Prostate gland (tissue), 2 donors: ENCODE results near the gene VPS54. TPM values are rescaled to one million over a fixed set of nuclear protein-coding genes. Genes with fewer than 3 reads are reported as not detected.

ENCODE experiments used
- DNase-seq: peaks from one replicate; pipeline ENCODE4 v3.0.0-alpha.2; 2019; ENCODE audit warnings: low spot score
- H3K27ac ChIP-seq, 2 donors: fragments of 200-600 bp; sonication (generic); 2 replicates each; pipeline ENCODE4 v1.5.1; 2017 to 2019
- H3K27me3 ChIP-seq: fragments of 200-600 bp; sonication (generic); replicated peaks from 2 replicates; pipeline ENCODE4 v1.5.1; 2019; ENCODE audit not compliant: insufficient read depth
- H3K36me3 ChIP-seq, 2 donors: fragments of 200-600 bp; sonication (generic); 1 replicate in 1 of 2; 2 replicates in 1 of 2; pipeline versions ENCODE4 v1.5.1 to v1.8.1; 2017 to 2019
- H3K4me1 ChIP-seq: fragments of 200-600 bp; sonication (generic); replicated peaks from 2 replicates; pipeline ENCODE4 v1.5.1; 2019
- H3K4me3 ChIP-seq, 2 donors: fragments of 200-600 bp; sonication (generic); 2 replicates each; pipeline ENCODE4 v1.5.1; 2017 to 2019
- H3K9me3 ChIP-seq: fragments of 200-600 bp; sonication (generic); 2 replicates; pipeline ENCODE4 v1.5.1; 2017
- CTCF ChIP-seq, 4 experiments: fragments of 200-600 bp in 2 of 4; fragments of 450-650 bp in 2 of 4; sonication (generic) in 2 of 4; IDR thresholded peaks; 1 replicate in 3 of 4; 2 replicates in 1 of 4; pipeline ENCODE4 v1.5.1; 2016 to 2019; ENCODE audit warnings: antibody characterized with exemption in 4 of 4, mild to moderate bottlenecking in 2 of 4, moderate library complexity in 2 of 4
- POLR2A ChIP-seq: fragments of 450-650 bp; IDR thresholded peaks from one replicate; pipeline ENCODE4 v1.6.1; 2016; ENCODE audit warnings: antibody characterized with exemption, mild to moderate bottlenecking
- POLR2AphosphoS5 ChIP-seq: sonication (generic); formaldehyde crosslinking; IDR thresholded peaks from one replicate; pipeline ENCODE4 v1.6.1; 2017; ENCODE audit warnings: antibody characterized with exemption
- WGBS: methylation state at CpG from one replicate; pipeline ENCODE4 v1.1.5; 2018; 5-methylcytosine and 5-hydroxymethylcytosine counted together
- intact Hi-C: fragments of 100-400 bp; cut with DNase I; formaldehyde crosslinking; loops from one replicate; pipeline ENCODE4 v1.14.2; 2022
- total RNA-seq, 2 donors: library from RNA; depleted of rRNA; stranded (reverse); fragments of >200 nt; gene quantifications; one replicate each; pipeline ENCODE4 v1.1.0, GENCODE V29; 2016

VPS54 gene
- total RNA-seq, 2 donors from 2014 or later, result 33.5 to 41.1 TPM

GRCh38 chr2:64062840-64063239 lies 43.6 kb upstream of the VPS54 start:
- H3K4me1 ChIP-seq, result no peaks in the 10 kb centered on the region
- no peaks in the 10 kb centered on the region for H3K36me3 ChIP-seq
- H3K4me3 ChIP-seq, result no peak overlapping the region
- peak overlapping the region; percentile 40 to 54 for H3K27ac ChIP-seq
- intact Hi-C loops, result no loop called here
- H3K27me3 ChIP-seq, result no peaks in the 10 kb centered on the region
- TF ChIP-seq POLR2AphosphoS5 (no peak), POLR2A (no peak), CTCF (IDR thresholded peaks at IDR 0.05) (no peak)
- no peaks in the 10 kb centered on the region for H3K9me3 ChIP-seq
- no peak for DNase-seq

- Histone ChIP-seq H3K27ac (no peak overlapping the region), H3K4me3 (no peak overlapping the region), H3K4me1 (no peaks in the 10 kb centered on the region), H3K9me3 (no peaks in the 10 kb centered on the region), H3K36me3 (no peaks in the 10 kb centered on the region), H3K27me3 (no peaks in the 10 kb centered on the region)
- intact Hi-C loops, result no loop called here
- DNase-seq, result no peak
- TF ChIP-seq CTCF (IDR thresholded peaks at IDR 0.05), result no peak
- TF ChIP-seq POLR2A, result no peak
- no peak for TF ChIP-seq POLR2AphosphoS5
Observed at GRCh38 chr2:64059270-64059669, 40.0 kb upstream of the VPS54 start.

GRCh38 chr2:64056021-64056420 lies 36.8 kb upstream of the VPS54 start:
- Histone ChIP-seq H3K4me1 (no peaks in the 10 kb centered on the region), H3K9me3 (no peaks in the 10 kb centered on the region), H3K27ac (no peak overlapping the region), H3K27me3 (no peaks in the 10 kb centered on the region), H3K36me3 (no peaks in the 10 kb centered on the region), H3K4me3 (no peak overlapping the region)
- whole genome bisulfite sequencing, result 52% methylated on average over 2 of the region's 2 CpGs
- DNase-seq, result no peak
- intact Hi-C loops, result no loop called here
- TF ChIP-seq POLR2AphosphoS5, result no peak
- TF ChIP-seq CTCF (IDR thresholded peaks at IDR 0.05), result no peak
- TF ChIP-seq POLR2A, result no peak

- no peaks in the 10 kb centered on the region for H3K9me3 ChIP-seq
- TF ChIP-seq CTCF (IDR thresholded peaks at IDR 0.05), result no peak
- TF ChIP-seq POLR2AphosphoS5, result no peak
- no peak for TF ChIP-seq POLR2A
- H3K36me3 ChIP-seq, result no peaks in the 10 kb centered on the region
- H3K27ac ChIP-seq, result no peak overlapping the region
- WGBS, result 37% methylated on average over 4 of the region's 4 CpGs
- intact Hi-C loops, result loop anchor here (5.0 kb wide), 1 partner anchor 88 kb away; the partner anchor contains the start of gene PELI1
- no peaks in the 10 kb centered on the region for H3K4me1 ChIP-seq
- DNase-seq, result no peak
- H3K27me3 ChIP-seq, result no peaks in the 10 kb centered on the region
- H3K4me3 ChIP-seq, result no peak overlapping the region
Observed at GRCh38 chr2:64054161-64054915, 35.1 kb upstream of the VPS54 start.
